ENCODE measurements around the gene ACTR3. TPM values are rescaled to one million over a fixed set of nuclear protein-coding genes. Genes with fewer than 3 reads are reported as not detected.

ACTR3 gene
- total RNA-seq, 1 experiment from 2014 or later = 180 TPM

- Histone ChIP-seq H3K27me3 (ENCODE audit: insufficient read depth, low read length) (no peaks in the 10 kb centered on the region), H4K91ac (ENCODE audit: insufficient read length, low read depth, low read length) (no peak overlapping the region), H4K8ac (replicated peaks; ENCODE audit: insufficient read length, low read depth, low read length) (no peak overlapping the region), H2BK5ac (ENCODE audit: insufficient read length, low read length) (no peak overlapping the region), H2BK12ac (ENCODE audit: insufficient read length, low read depth, low read length) (no peak overlapping the region), H3K4me1 (ENCODE audit: insufficient read depth, low read length) (no peaks in the 10 kb centered on the region), H3K79me2 (ENCODE audit: insufficient read depth, low read length) (peaks cover 3% of the 10 kb centered on the region; the same call in 1 of the 2 replicates), H4K20me1 (ENCODE audit: control insufficient read depth, insufficient read depth, insufficient read length) (no peaks in the 10 kb centered on the region), H2BK20ac (ENCODE audit: low read depth, low read length, poor library complexity, severe bottlenecking) (no peak overlapping the region), H3K23me2 (ENCODE audit: insufficient read length, low read depth, low read length, poor library complexity, severe bottlenecking) (no peaks in the 10 kb centered on the region), H3K27ac (ENCODE audit: insufficient read length, low read depth, low read length) (no peak overlapping the region), H3T11ph (ENCODE audit: low read length) (no peak overlapping the region), H2BK15ac (ENCODE audit: low read depth, low read length) (no peak overlapping the region), H3K4ac (ENCODE audit: low read depth, low read length) (no peak overlapping the region), H3K56ac (ENCODE audit: insufficient read length, low read depth, low read length) (no peak overlapping the region), H3K9me3 (ENCODE audit: control insufficient read depth, low read depth, low read length) (no peaks in the 10 kb centered on the region), H3K18ac (ENCODE audit: insufficient read length, low read depth, low read length) (no peak overlapping the region), H3K23ac (ENCODE audit: insufficient read length, low read depth, low read length) (no peak overlapping the region), H4K5ac (ENCODE audit: insufficient read length, low read depth, low read length) (no peak overlapping the region), H2BK120ac (ENCODE audit: low read depth, low read length, poor library complexity, severe bottlenecking) (no peak overlapping the region), H3K14ac (ENCODE audit: insufficient read depth, low read length) (no peak overlapping the region), H3K4me2 (ENCODE audit: insufficient read depth, insufficient read length, low read length) (no peak overlapping the region), H3K9ac (ENCODE audit: extremely low read depth, insufficient read length, low read length) (no peak overlapping the region), H2AFZ (ENCODE audit: low read length) (no peak overlapping the region), H3K79me1 (ENCODE audit: insufficient read depth, low read depth, low read length, poor library complexity, severe bottlenecking) (peaks cover 6% of the 10 kb centered on the region), H2AK5ac (ENCODE audit: insufficient read length, low read length) (no peak overlapping the region)
- TF ChIP-seq CTCF (conservative IDR thresholded peaks at IDR 0.05) = no peak
- Mint-ChIP-seq H3K27me3 (ENCODE audit: low read depth) (no peaks in the 10 kb centered on the region), H3K9me3 (no peaks in the 10 kb centered on the region), H3K4me1 (peaks cover 0 to 2% of the 10 kb centered on the region in 2 experiments; a peak in 1 of 4 replicates), H3K36me3 (ENCODE audit: insufficient read depth in 1 of 3, low read depth in 3 of 3) (peaks cover 10 to 35% (median 30%) of the 10 kb centered on the region in 3 experiments; a peak in 6 of 7 replicates), H3K27ac (no peak overlapping the region), H3K4me3 (no peak overlapping the region)
- WGBS (ENCODE audit: extremely low coverage, insufficient read length, low lambda C conversion rate) = no CpG with 5 or more reads among the region's 6 CpGs
- no peak for DNase-seq
These were observed 36.0 kb downstream of the ACTR3 start for GRCh38 chr2:113925884-113926283.
